GM12878 (cell line): ENCODE measurements around the gene ALAS1. TPM values are rescaled to one million over a fixed set of nuclear protein-coding genes. Genes with fewer than 3 reads are reported as not detected.

Experiments
- ATAC-seq: fragments of 200-7000 bp; cut with Tn5 transposase; 3 replicates; pipeline ENCODE4 v1.9.1; 2020; ENCODE audit warnings: mild to moderate bottlenecking, moderate library complexity
- BruUV-seq: library from RNA; stranded (reverse); fragments of 400-500 nt; replicated peaks from 2 replicates; lab custom pipeline; 2021; lab: Mats Ljungman, UMichigan
- CTCF ChIA-PET: fragments of 300-600 bp; sonication (Branson Sonifier 250); formaldehyde crosslinking; extraction: SDS; loops from one replicate; lab custom pipeline; 2021; ENCODE audit warnings: inconsistent platforms; lab: Yijun Ruan, JAX
- POLR2A ChIA-PET: fragments of 350-600 bp; formaldehyde crosslinking; extraction: SDS; loops from one replicate; lab custom pipeline; 2021; ENCODE audit warnings: inconsistent platforms; lab: Charles Lee
- RAD21 ChIA-PET: fragments of 300-600 bp; sonication (Branson Sonifier 250); formaldehyde crosslinking; loops from one replicate; lab custom pipeline; 2023; ENCODE audit warnings: antibody characterized with exemption; ENCODE audit not compliant: unreplicated experiment; lab: Charles Lee
- SMC1A ChIA-PET: fragments of 300-600 bp; sonication (Branson Sonifier 250); formaldehyde crosslinking; loops from one replicate; lab custom pipeline; 2023; ENCODE audit not compliant: unreplicated experiment, uncharacterized antibody; lab: Charles Lee
- DNase-seq: peaks from one replicate; pipeline ENCODE4 v3.0.0-alpha.2; 2011; ENCODE audit warnings: low read depth, low spot score
- FAIRE-seq: peaks from 3 replicates; lab custom pipeline; 2011; peaks lifted over from hg19 to GRCh38; lab: Jason Lieb, UNC
- H2AFZ ChIP-seq: 2 replicates; pipeline ENCODE4 v1.6.0; 2011; ENCODE audit warnings: low read depth, low read length, control low read depth; ENCODE audit not compliant: control insufficient read depth
- H3K27ac ChIP-seq: 2 replicates; pipeline ENCODE4 v1.5.1; 2011; ENCODE audit warnings: control low read depth; ENCODE audit not compliant: control insufficient read depth, insufficient read depth
- H3K27me3 ChIP-seq, 2 experiments: replicated peaks in 1 of 2; 2 replicates each; pipeline versions ENCODE4 v1.6.0 to v1.6.1; 2011; ENCODE audit warnings: low read length in 1 of 2; ENCODE audit not compliant: control insufficient read depth in 2 of 2, insufficient read depth in 2 of 2
- H3K36me3 ChIP-seq, 2 experiments: 2 replicates each; pipeline ENCODE4 v1.5.1; 2011; ENCODE audit warnings: low read length in 1 of 2; ENCODE audit not compliant: control insufficient read depth in 2 of 2, insufficient read depth in 2 of 2
- H3K4me1 ChIP-seq: 2 replicates; pipeline ENCODE4 v1.6.1; 2011; ENCODE audit warnings: mild to moderate bottlenecking, low read length, moderate library complexity, mixed read lengths; ENCODE audit not compliant: control insufficient read depth, insufficient read depth
- H3K4me2 ChIP-seq: 2 replicates; pipeline ENCODE4 v1.6.0; 2011; ENCODE audit warnings: control low read depth; ENCODE audit not compliant: control insufficient read depth, insufficient read depth
- H3K4me3 ChIP-seq: fragments of 200-600 bp; sonication (generic); 2 replicates; pipeline ENCODE4 v1.5.1; 2016
- H3K79me2 ChIP-seq: 2 replicates; pipeline ENCODE4 v1.6.0; 2011; ENCODE audit warnings: low read length; ENCODE audit not compliant: control insufficient read depth, insufficient read depth
- H3K9ac ChIP-seq: 2 replicates; pipeline ENCODE4 v1.8.0; 2011; ENCODE audit warnings: low read length, control low read depth, mixed read lengths; ENCODE audit not compliant: control insufficient read depth, insufficient read depth
- H3K9me3 ChIP-seq: replicated peaks from 3 replicates; pipeline ENCODE4 v1.5.1; 2011; ENCODE audit warnings: mild to moderate bottlenecking, low read length; ENCODE audit not compliant: control insufficient read depth, insufficient read depth
- H4K20me1 ChIP-seq: 2 replicates; pipeline ENCODE4 v1.6.0; 2011; ENCODE audit not compliant: control insufficient read depth, insufficient read depth
- DPF2 ChIP-seq: fragments of 450-650 bp; IDR thresholded peaks from 2 replicates; pipeline ENCODE4 v1.6.1; 2017; ENCODE audit warnings: mild to moderate bottlenecking
- EP300 ChIP-seq, 2 experiments: fragments of 150-350 bp in 1 of 2; IDR thresholded peaks; 2 replicates each; pipeline ENCODE4 v1.6.1; 2011 to 2012; ENCODE audit warnings: low read depth in 2 of 2, low read length in 2 of 2, borderline replicate concordance in 1 of 2, improper control_type of control experiment in 1 of 2, inconsistent platforms in 1 of 2; ENCODE audit not compliant: control insufficient read depth in 1 of 2
- IRF4 ChIP-seq: IDR thresholded peaks from 2 replicates; pipeline ENCODE4 v1.6.1; 2011; ENCODE audit warnings: low read depth, low read length
- JUNB ChIP-seq: IDR thresholded peaks from 2 replicates; pipeline ENCODE4 v1.6.1; 2016; ENCODE audit warnings: antibody characterized with exemption, mild to moderate bottlenecking
- MEF2B ChIP-seq: fragments of 450-650 bp; IDR thresholded peaks from 2 replicates; pipeline ENCODE4 v1.6.1; 2018; ENCODE audit warnings: mild to moderate bottlenecking, moderate library complexity; ENCODE audit not compliant: partially characterized antibody, poor library complexity, severe bottlenecking
- MXI1 ChIP-seq: fragments of 150-350 bp; IDR thresholded peaks from 2 replicates; pipeline ENCODE4 v1.6.1; 2011; ENCODE audit warnings: low read depth, mild to moderate bottlenecking, inconsistent platforms, low read length, improper control_type of control experiment
- MYB ChIP-seq: fragments of 150-350 bp; IDR thresholded peaks from 2 replicates; pipeline ENCODE4 v1.6.1; 2014; ENCODE audit warnings: mild to moderate bottlenecking, low read depth, low read length, borderline replicate concordance
- NFYA ChIP-seq: IDR thresholded peaks from 2 replicates; pipeline ENCODE4 v1.6.1; 2011; ENCODE audit warnings: low read depth, mild to moderate bottlenecking, low read length, improper control_type of control experiment, borderline replicate concordance
- NFYB ChIP-seq: IDR thresholded peaks from 2 replicates; pipeline ENCODE4 v1.6.1; 2011; ENCODE audit warnings: low read depth, mild to moderate bottlenecking, low read length, improper control_type of control experiment, moderate library complexity; ENCODE audit not compliant: insufficient read depth
- TAF1 ChIP-seq: IDR thresholded peaks from 2 replicates; pipeline ENCODE4 v1.6.1; 2011; ENCODE audit warnings: mild to moderate bottlenecking, low read depth, low read length, borderline replicate concordance
- YY1 ChIP-seq: IDR thresholded peaks from 2 replicates; pipeline ENCODE4 v1.6.1; 2011; ENCODE audit warnings: low read depth, mild to moderate bottlenecking, low read length
- WGBS: methylation state at CpG from one replicate; pipeline ENCODE4 v1.1.6; 2016; ENCODE audit warnings: low lambda C conversion rate; ENCODE audit not compliant: insufficient replicate concordance, insufficient coverage; ENCODE audit errors: missing lambda C conversion rate; 5-methylcytosine and 5-hydroxymethylcytosine counted together
- in situ Hi-C: fragments of 300-500 bp; cut with MboI; formaldehyde crosslinking; loops from 9 replicates; pipeline ENCODE4 v1.14.3; 2018; ENCODE audit warnings: mixed read lengths
- intact Hi-C: fragments of 100-400 bp; cut with micrococcal nuclease; formaldehyde crosslinking; loops from one replicate; pipeline ENCODE4 v1.14.2; 2022; ENCODE audit not compliant: unreplicated experiment
- polyA plus RNA-seq, 11 experiments: library from polyadenylated mRNA; depleted of rRNA in 4 of 11; unstranded in 6 of 11; stranded (reverse) in 5 of 11; fragments of >200 nt; fragmentation: Nextera tagmentation in 4 of 11; fragmentation: Illumina TruSeq in 1 of 11; extraction: Ambion mirVana in 4 of 11; extraction: Trizol in 1 of 11; gene quantifications; 1 replicate in 1 of 11; 2 replicates in 10 of 11; pipeline versions ENCODE4 v1.2.1 to v1.2.3, GENCODE V29; 2011 to 2016; ENCODE audit warnings: inconsistent platforms in 2 of 11, missing spikeins in 2 of 11, low read depth in 1 of 11
- total RNA-seq, 4 experiments: library from RNA; depleted of rRNA in 3 of 4; stranded (reverse); fragments of >200 nt in 3 of 4; fragmentation: Illumina TruSeq in 1 of 4; extraction: Trizol in 1 of 4; gene quantifications; 2 replicates each; pipeline versions ENCODE4 v1.2.1 to v1.2.3, GENCODE V29; 2013 to 2021

The ALAS1 gene
- total and polyA plus RNA-seq, 10 of the 15 experiments (the other 5 are each of a cell fraction or from before 2014, with no cell fraction given) = 69.9 to 115 (median 94.1) TPM

DNA sequence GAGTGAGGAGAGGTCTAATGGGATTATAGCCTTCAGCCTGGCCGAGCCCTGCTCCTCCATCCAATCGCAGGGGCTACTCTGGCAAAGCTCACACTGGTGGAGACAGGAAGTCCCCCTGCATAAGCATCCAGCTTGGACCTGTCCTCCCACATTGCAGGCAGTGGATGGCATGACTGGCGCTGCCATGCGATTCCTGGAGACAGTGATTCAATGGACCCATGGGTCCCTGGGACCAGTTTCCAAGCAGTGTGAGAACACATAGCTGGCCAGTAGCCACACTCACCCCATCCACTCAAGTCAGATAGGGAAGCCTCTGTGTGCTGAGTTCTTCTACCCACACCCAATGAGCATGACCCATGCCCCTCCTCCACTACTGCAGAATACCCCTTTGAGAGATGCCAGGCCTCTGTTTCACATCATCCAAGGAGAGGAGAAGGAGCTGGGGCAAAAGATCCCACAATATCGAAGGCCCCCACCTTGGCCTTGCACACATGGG is 25.6 kb upstream of the ALAS1 start (continued):
- no peak for TF ChIP-seq DPF2
- TF ChIP-seq, all 136 proteins: peak for 0

DNA sequence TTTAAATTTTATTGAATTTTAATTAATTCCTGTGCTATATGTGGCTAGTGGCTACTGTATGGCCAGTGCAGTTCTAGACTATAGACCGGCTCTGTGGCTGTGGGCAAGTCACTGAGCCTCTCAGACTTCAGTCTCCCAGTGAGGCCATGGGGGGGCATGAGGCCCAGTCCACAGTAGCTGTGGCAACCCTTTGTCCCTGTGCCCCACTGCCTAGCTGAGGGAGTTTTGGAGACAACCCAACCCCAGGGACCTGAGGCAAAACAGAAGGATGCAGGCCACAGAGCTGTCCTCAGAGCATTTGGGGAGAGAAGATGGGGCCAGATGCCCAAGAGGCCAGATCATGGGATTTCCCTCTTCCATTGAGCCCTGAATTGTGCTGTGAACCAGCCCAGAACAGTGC is 24.9 kb upstream of the ALAS1 start:
- ATAC-seq (no peak), FAIRE-seq (no peak), DNase-seq (no peak)
- Histone ChIP-seq H2AFZ (no peak overlapping the region), H4K20me1 (no peaks in the 10 kb centered on the region), H3K4me1 (no peaks in the 10 kb centered on the region), H3K9ac (no peak overlapping the region), H3K27ac (no peak overlapping the region), H3K9me3 (no peaks in the 10 kb centered on the region), H3K79me2 (no peaks in the 10 kb centered on the region), H3K27me3 (no peaks in the 10 kb centered on the region), H3K36me3 (no peaks in the 10 kb centered on the region), H3K4me2 (no peak overlapping the region), H3K4me3 (no peak overlapping the region)
- ChIA-PET POLR2A (no interaction called here), CTCF (interaction anchor here (0.8 kb wide), 1 partner anchor 32 kb away, joined by 3 read pairs; no protein-coding TSS in a partner anchor), RAD21 (no interaction called here), SMC1A (no interaction called here)
- intact Hi-C loops (no loop called here), in situ Hi-C loops (no loop called here)
- no peak for TF ChIP-seq IRF4
- TF ChIP-seq MYB = no peak
- no peak for TF ChIP-seq NFYA
- TF ChIP-seq MEF2B = no peak
- TF ChIP-seq EP300 (IDR thresholded peaks at IDR 0.05; ENCODE audit: borderline replicate concordance in 1 of 2, control insufficient read depth in 1 of 2, low read depth in 2 of 2, low read length in 2 of 2) = no peak
- no peak for TF ChIP-seq YY1
- TF ChIP-seq NFYB = no peak
- TF ChIP-seq TAF1 = no peak
- TF ChIP-seq MXI1 = no peak
- no peak for TF ChIP-seq JUNB
- BruUV-seq = no TSS peak
- 33% methylated on average over 1 of the region's 1 CpG for WGBS
